GM10847 (cell line): ENCODE data around the gene JKAMP.

Source experiments
- POLR2A ChIP-seq: IDR thresholded peaks from 2 replicates; pipeline ENCODE4 v1.6.1; 2011; ENCODE audit not compliant: insufficient read length; ENCODE audit errors: extremely low read depth

Gene JKAMP

DNA sequence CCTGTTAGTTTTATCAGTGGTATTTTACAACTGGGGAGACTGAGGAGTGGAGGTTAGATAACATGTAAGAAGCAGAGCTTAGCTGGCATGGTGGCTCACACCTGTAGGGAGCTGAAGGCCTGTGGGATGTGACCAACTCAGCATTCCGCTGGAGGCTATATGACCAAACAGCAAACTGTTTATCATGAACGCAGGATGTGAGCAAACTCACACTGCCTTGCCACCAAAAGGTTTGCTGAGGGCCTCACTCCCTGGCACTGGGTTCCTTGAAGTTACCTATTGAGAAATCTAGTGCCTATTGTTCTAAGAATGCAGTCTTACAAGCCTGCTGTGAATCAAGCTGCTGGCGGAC, 23.4 kb downstream of the JKAMP start:
- no peak for TF ChIP-seq POLR2A

DNA sequence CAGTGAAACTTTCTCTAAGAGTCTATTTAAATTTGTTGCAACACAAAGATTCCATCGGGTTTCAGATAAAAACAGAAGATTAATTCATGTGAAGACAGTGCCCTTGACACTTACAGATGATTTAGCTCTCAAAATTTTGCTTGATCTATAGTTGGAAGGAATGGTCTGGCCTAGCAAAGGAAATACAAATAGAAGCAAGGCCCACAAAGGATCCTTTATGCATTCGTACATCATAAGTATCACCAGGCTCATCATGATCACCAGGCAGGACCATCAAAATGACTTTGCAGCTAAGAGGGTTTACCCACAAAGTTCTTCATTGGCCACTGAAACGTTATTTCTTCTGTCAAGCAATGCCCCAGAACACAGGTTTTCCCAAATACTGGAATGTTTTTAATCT, 24.8 kb downstream of the JKAMP start:
- no peak for TF ChIP-seq POLR2A

DNA sequence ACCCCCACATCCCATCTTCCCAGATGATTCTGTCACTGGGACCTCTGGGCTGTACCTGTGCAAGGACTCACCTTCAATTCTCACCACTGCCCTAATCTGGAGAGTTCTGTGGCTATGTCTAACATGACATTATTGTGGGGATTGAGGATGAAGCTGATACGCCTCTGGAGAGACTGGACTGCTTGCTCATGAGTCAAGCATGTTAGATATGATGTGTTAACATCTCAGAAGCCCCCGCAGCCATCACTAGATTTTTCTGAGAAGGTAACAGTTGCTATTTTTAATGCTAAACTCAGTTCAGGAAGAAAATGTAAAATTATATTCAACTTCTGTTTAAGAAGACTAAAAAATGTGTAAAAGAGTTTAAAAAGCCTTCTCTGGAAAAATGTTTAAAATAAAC, 25.7 kb downstream of the JKAMP start:
- no peak for TF ChIP-seq POLR2A

DNA sequence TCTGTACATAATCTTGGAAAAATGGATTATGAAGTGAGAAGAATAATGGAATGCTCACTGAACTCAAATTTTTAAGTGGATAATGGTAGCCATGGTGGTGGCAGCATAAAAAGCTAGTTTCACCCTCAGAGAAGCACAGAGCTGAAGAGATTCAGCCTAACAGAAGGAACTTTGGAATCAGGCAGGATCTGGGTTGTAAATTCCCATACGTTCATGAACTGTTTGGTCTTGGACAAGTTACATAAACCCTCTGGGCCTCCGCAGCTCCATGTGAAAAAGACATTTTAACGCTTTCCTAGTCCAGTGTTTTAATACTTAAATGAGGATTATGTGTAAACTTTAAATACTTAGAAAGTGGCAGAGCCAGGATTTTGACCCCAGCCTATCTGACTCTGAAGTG, 26.6 kb downstream of the JKAMP start:
- no peak for TF ChIP-seq POLR2A

DNA sequence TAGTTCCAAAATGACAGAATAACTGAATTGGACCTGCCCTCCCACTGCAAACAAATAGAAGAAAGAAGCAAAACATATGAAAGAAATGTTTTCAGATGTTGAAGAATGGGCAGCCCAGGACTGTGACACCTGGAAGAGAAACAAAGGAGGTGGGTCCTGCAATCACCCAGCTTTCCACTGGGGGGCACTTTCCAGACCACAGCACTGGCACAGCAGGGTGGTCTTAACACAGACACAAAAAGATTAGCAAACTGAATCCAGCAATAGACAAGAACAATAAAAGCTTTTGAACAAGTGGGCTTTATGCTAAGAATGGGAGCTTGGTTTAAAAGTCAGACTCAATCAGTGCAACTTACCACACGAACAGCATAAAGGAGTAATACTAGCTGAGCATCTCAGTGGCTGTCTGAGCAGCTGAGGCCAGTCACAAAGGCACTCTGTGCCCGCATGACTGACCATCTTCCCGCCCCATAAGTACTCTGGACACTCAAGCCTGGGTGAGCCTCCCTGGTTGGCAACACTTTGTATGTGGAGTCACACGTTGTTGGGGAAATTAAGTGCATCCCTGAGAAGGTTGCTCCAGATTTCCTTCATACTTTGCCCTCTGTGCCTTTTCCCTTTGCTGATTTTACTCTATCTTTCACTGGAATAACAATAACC, 27.7 kb downstream of the JKAMP start:
- TF ChIP-seq POLR2A = no peak

DNA sequence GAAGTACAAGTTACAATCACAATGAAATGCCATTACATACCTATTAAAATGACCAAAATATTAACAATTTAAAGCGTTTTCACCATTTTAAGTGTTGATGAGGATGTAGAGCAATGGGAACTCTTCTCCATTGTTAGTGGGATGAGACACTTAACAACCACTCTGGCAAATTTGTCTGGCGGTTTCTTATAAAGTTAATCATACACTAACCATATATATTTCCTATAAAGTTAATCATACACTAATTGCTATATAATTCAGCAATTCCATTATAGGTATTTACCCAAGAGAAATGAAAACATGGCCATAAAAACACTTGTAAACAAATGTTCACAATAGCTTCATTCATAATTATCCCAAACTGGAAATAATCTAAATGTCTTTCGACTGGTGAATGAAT, 35.9 kb downstream of the JKAMP start:
- no peak for TF ChIP-seq POLR2A

DNA sequence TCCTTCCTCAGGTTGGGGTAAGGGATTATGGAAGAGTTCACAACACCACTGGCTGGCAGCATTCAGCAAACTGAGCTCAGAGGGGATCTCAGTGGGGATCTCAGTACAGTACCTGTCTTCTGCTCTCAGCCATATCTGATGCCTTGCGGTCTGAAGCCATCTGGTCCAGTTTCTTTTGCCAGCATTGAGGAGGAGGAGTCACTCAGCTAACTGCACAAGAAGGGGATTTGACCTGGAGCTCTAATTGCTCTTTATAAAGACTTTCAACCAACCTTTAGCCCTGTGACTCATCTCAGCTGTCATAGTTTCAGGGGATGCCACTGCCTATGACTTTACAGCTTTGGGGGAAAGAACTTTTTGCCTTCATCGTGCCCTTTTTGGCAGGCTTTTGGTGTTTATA, 44.9 kb downstream of the JKAMP start:
- TF ChIP-seq POLR2A = no peak

DNA sequence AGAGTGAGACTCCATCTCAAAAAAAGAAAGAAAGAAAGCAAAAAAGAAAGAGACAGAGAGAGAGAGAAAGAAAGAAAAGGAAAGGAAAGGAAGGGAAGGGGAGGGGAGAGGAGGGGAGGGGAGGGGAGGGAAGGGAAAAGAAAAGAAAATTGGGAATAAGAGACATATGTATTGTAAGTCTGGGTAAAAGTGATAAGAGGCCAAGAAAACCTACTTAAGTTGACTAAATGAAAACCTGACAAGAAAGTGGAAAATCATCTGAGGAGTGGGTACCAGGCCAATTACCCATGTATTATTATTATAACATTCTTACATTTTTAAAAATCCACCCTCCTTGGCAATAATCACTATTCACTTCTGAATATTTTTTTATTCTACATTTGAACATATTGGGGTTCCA, 46.0 kb downstream of the JKAMP start:
- no peak for TF ChIP-seq POLR2A

DNA sequence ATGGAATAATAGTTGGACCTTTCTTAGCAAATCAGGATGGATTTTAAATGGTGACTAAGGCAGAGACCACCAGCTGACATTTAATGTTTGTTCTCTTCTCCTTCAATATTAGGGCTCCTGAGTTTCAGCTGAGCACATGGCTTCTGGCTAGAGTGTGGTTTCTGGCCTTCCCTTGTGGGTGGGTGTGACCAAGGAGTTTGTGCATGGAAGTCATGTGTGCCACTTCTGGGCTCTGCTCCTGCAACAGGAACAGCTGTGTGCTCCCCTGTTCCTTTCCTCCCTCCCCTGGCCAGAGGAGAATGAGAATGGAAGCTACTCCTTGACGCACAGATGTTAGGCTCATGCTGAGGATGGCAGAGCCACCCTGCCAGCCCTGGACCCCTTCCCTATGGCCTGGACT, 48.1 kb downstream of the JKAMP start:
- TF ChIP-seq POLR2A = no peak

DNA sequence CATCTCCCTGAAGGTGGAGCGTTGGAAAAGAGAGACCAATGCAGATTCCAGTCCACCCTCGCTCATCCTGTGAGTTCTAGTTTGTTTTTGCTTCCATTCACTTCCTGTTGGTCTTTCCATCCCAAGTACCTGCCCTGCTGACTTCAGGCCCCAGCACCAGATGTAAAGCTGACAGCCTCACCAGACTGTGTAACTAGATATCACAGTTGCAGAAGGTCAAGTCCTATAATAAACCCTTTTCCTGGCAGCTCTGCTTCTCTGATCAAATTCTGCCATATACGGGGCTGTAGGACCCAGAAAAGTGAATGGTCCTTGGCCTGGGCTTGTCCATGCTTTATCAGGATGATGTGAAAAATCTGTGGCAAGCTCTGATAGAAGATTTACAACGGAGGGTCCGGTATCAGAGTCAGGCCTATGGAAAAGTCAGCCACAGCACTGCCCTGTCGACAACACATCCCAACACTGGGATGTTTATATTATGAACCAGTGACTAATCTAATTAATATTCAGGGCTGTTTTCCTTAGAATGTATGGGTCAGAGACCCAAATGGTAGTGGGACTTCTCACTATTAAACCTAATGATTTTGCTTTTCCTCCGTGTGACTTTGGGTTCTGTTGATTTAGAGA, 50.2 kb downstream of the JKAMP start:
- TF ChIP-seq POLR2A = no peak

DNA sequence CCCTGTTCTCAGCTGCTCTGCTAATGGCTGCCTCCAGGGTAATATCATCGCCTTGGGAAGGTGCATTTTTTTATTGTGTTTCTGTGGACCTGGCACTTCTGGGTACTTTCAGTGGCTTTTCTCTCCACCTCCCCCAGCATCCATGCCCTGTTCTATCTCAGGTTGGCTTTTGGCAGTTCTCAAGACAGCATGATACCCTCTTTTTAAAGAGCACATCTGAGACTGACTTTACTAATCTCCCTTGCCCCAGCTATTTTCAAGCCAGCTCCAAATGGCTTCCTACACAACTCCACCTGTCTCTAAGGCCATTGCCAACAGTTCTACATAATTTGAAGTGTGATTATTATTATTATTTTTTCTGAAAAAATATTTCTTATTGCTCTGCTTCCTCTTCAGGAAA, 53.2 kb downstream of the JKAMP start:
- TF ChIP-seq POLR2A = no peak

DNA sequence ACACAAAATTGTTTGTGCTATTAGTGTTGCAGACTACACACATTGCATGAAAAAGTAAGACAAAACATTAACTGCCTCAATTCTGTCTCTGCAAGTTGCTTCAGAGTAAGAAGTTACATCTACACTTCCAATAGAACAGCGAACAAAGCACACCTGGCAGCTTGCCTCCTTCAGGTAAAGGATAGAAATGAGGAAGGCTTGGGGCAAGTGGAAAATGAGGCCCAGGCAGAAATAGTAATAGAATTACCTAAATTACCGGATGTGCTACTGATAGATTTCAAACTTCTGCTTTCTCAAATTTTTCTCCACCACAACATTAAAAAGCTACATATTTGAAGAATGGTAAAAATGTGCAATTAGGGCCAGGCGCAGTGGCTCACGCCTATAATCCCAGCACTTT, 54.6 kb downstream of the JKAMP start:
- no peak for TF ChIP-seq POLR2A

DNA sequence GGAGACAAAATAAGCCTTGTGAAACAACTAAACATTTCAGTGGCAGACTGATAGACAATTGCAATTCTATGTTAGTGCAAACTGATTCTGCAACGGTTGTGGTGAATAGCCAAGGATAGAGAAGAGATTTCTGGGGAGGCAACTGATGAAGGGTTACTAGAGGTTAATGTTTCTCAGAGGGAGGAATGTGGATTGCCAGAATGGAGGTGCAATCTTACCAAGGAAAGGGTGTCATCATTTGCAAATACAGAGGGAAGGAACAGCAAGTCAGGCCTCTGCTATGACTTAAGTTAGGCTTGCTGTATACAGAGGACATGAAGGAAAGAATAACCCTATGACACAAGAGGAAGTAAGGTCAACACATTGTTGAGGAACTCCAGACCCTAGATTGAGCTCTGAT, 56.5 kb downstream of the JKAMP start:
- no peak for TF ChIP-seq POLR2A

DNA sequence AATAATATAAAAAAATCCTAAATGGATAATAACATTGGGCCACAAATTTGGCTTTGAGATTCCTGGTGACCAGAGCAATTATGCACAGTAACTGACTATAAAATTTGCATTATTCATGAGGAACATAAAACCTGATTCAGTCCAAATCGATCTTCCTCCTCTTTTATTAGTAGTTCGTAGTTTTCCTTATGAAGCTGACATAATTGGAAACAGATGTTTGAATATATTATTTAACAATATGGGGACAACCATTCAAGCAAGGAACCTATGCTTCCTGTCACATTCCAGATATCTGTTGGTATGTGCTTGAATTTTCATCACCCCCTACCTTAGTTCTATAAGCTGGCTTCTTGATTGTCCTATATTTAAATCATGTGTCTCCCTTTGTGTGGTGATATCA, 57.4 kb downstream of the JKAMP start:
- no peak for TF ChIP-seq POLR2A

DNA sequence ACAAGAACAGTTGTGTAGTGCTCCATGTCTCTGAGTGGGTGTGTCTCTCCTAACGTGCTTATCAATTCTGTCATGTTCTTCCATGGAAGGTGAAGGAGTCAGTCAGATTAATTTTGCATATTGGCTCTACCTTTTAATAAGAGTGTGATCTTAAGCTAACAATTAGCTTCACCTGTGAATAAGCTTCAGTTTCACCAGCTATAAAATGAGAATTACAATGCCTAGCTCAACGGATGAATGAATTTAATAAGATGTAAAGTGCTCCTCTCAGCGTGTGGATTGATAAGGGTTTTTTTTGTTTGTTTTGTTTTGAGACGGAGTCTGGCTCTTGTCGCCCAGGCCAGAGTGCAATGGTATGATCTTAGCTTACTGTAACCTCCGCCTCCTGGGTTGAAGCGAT, 59.6 kb downstream of the JKAMP start:
- TF ChIP-seq POLR2A = no peak

DNA sequence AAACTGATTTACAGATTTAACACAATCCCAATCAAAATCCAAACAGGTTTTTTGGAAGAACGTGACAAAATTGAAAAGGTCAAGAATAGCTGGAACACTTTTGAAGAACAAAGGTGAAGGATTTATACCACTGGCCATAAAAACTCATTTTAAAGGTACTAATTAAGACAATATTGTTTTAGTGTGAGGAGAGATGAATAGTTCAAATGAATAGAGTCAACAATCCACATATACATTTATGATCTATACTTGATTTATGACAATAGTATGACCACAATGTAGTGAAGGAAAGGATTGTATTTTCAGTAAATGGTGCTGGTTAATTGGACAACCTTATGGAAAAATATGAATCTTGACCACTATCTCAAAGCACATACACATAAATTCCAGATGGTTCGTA, 63.0 kb downstream of the JKAMP start:
- TF ChIP-seq POLR2A = no peak
